K562 (cell line): ENCODE data around the gene ZFPM1. TPM values are rescaled to one million over a fixed set of nuclear protein-coding genes. Genes with fewer than 3 reads are reported as not detected.

Experiments used
- CHD1 ChIP-seq: fragments of 200-600 bp; sonication (generic); IDR thresholded peaks from one replicate; pipeline ENCODE4 v1.6.1; 2012; ENCODE audit warnings: mild to moderate bottlenecking, moderate library complexity, low read length, inconsistent platforms
- CREB1 ChIP-seq, 2 experiments: sonication (generic) in 1 of 2; formaldehyde crosslinking in 1 of 2; IDR thresholded peaks; 2 replicates each; pipeline versions ENCODE4 v1.6.1 to v1.8.0; 2012 to 2022; ENCODE audit warnings: inconsistent platforms in 1 of 2, mild to moderate bottlenecking in 1 of 2, missing genetic modification reagents in 1 of 2, moderate library complexity in 1 of 2
- ELF4 ChIP-seq: fragments of 450-650 bp; formaldehyde crosslinking; IDR thresholded peaks from 2 replicates; pipeline ENCODE4 v1.4.0; 2022; ENCODE audit warnings: missing genetic modification characterization
- FOXA1 ChIP-seq: fragments of 450-650 bp; IDR thresholded peaks from 2 replicates; pipeline ENCODE4 v1.6.1; 2016; ENCODE audit warnings: mild to moderate bottlenecking, borderline replicate concordance
- HDAC1 ChIP-seq, 2 experiments: fragments of 450-650 bp; IDR thresholded peaks; 2 replicates each; pipeline ENCODE4 v1.6.1; 2016 to 2017; ENCODE audit warnings: inconsistent platforms in 1 of 2, mild to moderate bottlenecking in 1 of 2, moderate library complexity in 1 of 2
- HNRNPLL ChIP-seq: fragments of 200-400 bp; formaldehyde crosslinking; IDR thresholded peaks from 2 replicates; pipeline ENCODE4 v1.6.1; 2017; ENCODE audit warnings: low read length, low read depth, mild to moderate bottlenecking; ENCODE audit not compliant: poor library complexity, severe bottlenecking
- ILK ChIP-seq: fragments of 450-650 bp; IDR thresholded peaks from 2 replicates; pipeline ENCODE4 v1.6.1; 2016; ENCODE audit warnings: missing genetic modification characterization, low read depth, mild to moderate bottlenecking, missing compliant biosample characterization, moderate library complexity, borderline replicate concordance
- JUN ChIP-seq, 2 experiments: sonication (generic) in 1 of 2; formaldehyde crosslinking in 1 of 2; IDR thresholded peaks; 2 replicates each; pipeline versions ENCODE4 v1.6.1 to v1.8.0; 2012 to 2022; ENCODE audit warnings: borderline replicate concordance in 2 of 2, mild to moderate bottlenecking in 2 of 2, improper control_type of control experiment in 1 of 2, low read depth in 1 of 2, low read length in 1 of 2, missing genetic modification reagents in 1 of 2
- JUNB ChIP-seq: fragments of 450-650 bp; formaldehyde crosslinking; conservative IDR thresholded peaks from 2 replicates; pipeline ENCODE4 v1.4.0; 2020; ENCODE audit warnings: mild to moderate bottlenecking
- MCM7 ChIP-seq, 2 experiments: fragments of 450-650 bp; IDR thresholded peaks; 2 replicates each; pipeline ENCODE4 v1.6.1; 2016 to 2018
- MYNN ChIP-seq, 2 experiments: sonication (generic); formaldehyde crosslinking in 1 of 2; IDR thresholded peaks; 2 replicates each; pipeline versions ENCODE4 v1.5.0 to v1.6.1; 2016 to 2020; ENCODE audit warnings: antibody characterized with exemption in 1 of 2, missing genetic modification reagents in 1 of 2
- NCOA4 ChIP-seq: fragments of 450-650 bp; IDR thresholded peaks from 2 replicates; pipeline ENCODE4 v1.6.1; 2018; ENCODE audit warnings: mild to moderate bottlenecking; ENCODE audit not compliant: partially characterized antibody
- NUFIP1 ChIP-seq: fragments of 450-650 bp; IDR thresholded peaks from 2 replicates; pipeline ENCODE4 v1.6.1; 2018; ENCODE audit not compliant: partially characterized antibody
- RBM25 ChIP-seq: fragments of 200-400 bp; formaldehyde crosslinking; IDR thresholded peaks from 2 replicates; pipeline ENCODE4 v1.6.1; 2018; ENCODE audit warnings: low read length, low read depth, moderate library complexity; ENCODE audit not compliant: severe bottlenecking
- RFX7 ChIP-seq: fragments of 250-450 bp; sonication (Bioruptor Pico); IDR thresholded peaks from 2 replicates; pipeline ENCODE4 v1.5.1; 2021; ENCODE audit warnings: mild to moderate bottlenecking
- ZBTB7A ChIP-seq: IDR thresholded peaks from 2 replicates; pipeline ENCODE4 v1.6.1; 2011; ENCODE audit warnings: low read depth, mild to moderate bottlenecking, low read length, moderate library complexity, borderline replicate concordance; ENCODE audit not compliant: control insufficient read depth
- ZNF133 ChIP-seq: fragments of 250-450 bp; sonication (Bioruptor Pico); IDR thresholded peaks from 2 replicates; pipeline ENCODE4 v1.4.0; 2020; ENCODE audit warnings: mild to moderate bottlenecking
- ZNF354B ChIP-seq: fragments of 250-450 bp; sonication (Bioruptor Pico); IDR thresholded peaks from 2 replicates; pipeline ENCODE4 v1.4.0; 2020
- polyA plus RNA-seq, 8 experiments: library from polyadenylated mRNA; depleted of rRNA in 4 of 8; stranded (reverse) in 5 of 8; unstranded in 3 of 8; fragments of >200 nt; fragmentation: Nextera tagmentation in 2 of 8; fragmentation: Illumina TruSeq in 1 of 8; extraction: Ambion mirVana in 2 of 8; extraction: Trizol in 1 of 8; gene quantifications; 2 replicates each; pipeline versions ENCODE4 v1.2.1 to v1.2.3, GENCODE V29; 2011 to 2014; ENCODE audit warnings: inconsistent platforms in 1 of 8, missing spikeins in 1 of 8
- total RNA-seq, 7 experiments: library from RNA; depleted of rRNA in 6 of 7; stranded (reverse); fragments of >200 nt in 6 of 7; fragmentation: Illumina TruSeq in 2 of 7; extraction: Trizol in 2 of 7; gene quantifications; 2 replicates each; pipeline versions ENCODE4 v1.2.1 to v1.2.3, GENCODE V29; 2011 to 2021; ENCODE audit warnings: low replicate concordance in 1 of 7
- TF ChIP-seq, protein P1 (sequence below): fragments of 250-450 bp; sonication (Bioruptor Pico); IDR thresholded peaks from 2 replicates; pipeline ENCODE4 v1.9.0; 2021; ENCODE audit warnings: mild to moderate bottlenecking, inconsistent platforms
- TF ChIP-seq, protein P2 (sequence below): fragments of 450-650 bp; IDR thresholded peaks from 2 replicates; pipeline ENCODE4 v1.6.1; 2016
- TF ChIP-seq, protein P3 (sequence below): fragments of 250-450 bp; sonication (Bioruptor Pico); IDR thresholded peaks from 2 replicates; pipeline ENCODE4 v1.5.1; 2021; ENCODE audit warnings: mild to moderate bottlenecking
- TF ChIP-seq, protein P4 (sequence below): sonication (generic); formaldehyde crosslinking; IDR thresholded peaks from 2 replicates; pipeline ENCODE4 v1.9.0; 2022; ENCODE audit warnings: mild to moderate bottlenecking, missing genetic modification reagents

Gene ZFPM1
- total and polyA plus RNA-seq, 9 of the 15 experiments (the other 6 are each of a cell fraction or from before 2014, with no cell fraction given): 0.03 to 35.9 (median 1.4) TPM

DNA sequence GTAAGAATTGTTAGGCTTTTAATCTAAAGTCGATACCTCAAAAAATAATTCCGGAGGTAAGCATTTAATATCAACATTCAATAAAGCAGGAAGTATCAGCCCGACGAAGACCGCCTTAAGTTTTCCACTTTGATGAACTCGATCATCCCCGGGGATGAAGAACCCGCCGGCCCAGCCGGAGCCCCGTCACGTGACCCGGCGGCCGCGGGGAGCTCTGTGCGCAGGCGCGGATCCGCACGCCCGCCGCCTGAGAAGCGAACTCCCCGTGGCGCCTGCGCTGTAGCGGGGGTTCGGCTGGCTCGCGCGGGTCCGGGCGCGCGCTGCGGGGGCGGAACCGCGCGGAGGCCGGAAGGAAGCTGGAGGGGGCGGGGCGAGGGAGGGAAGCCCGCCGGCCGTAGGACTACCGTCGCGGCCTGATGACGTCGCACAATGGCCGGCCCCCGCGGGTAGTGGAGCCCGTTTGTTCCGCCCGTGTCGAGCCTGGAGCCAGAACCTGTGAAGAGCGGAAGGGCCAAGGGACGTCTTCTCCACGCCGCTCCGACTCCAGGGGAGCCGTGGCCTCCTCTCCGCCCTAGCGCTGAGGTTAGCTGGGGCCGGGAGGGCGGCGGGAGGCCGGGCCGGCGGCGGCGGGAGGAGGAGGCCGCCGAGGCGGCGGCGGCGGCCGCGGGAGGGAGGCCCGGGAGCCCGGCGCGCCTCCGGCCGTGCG lies 117.1 kb downstream of the ZFPM1 start, which contains the start of gene ZC3H18 (continued):
- no peak for TF ChIP-seq MCM7 (IDR thresholded peaks at IDR 0.05)
- TF ChIP-seq HDAC1 (IDR thresholded peaks at IDR 0.05): no peak; a peak in 2 of 4 replicates
- TF ChIP-seq ILK (tag): no peak
- peak; percentile 14 for TF ChIP-seq RBM25
- TF ChIP-seq, protein P1, sequence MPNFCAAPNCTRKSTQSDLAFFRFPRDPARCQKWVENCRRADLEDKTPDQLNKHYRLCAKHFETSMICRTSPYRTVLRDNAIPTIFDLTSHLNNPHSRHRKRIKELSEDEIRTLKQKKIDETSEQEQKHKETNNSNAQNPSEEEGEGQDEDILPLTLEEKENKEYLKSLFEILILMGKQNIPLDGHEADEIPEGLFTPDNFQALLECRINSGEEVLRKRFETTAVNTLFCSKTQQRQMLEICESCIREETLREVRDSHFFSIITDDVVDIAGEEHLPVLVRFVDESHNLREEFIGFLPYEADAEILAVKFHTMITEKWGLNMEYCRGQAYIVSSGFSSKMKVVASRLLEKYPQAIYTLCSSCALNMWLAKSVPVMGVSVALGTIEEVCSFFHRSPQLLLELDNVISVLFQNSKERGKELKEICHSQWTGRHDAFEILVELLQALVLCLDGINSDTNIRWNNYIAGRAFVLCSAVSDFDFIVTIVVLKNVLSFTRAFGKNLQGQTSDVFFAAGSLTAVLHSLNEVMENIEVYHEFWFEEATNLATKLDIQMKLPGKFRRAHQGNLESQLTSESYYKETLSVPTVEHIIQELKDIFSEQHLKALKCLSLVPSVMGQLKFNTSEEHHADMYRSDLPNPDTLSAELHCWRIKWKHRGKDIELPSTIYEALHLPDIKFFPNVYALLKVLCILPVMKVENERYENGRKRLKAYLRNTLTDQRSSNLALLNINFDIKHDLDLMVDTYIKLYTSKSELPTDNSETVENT (CRISPR knock-in tag): no peak; the same call in 1 of the 2 replicates
- TF ChIP-seq HNRNPLL: no peak
- TF ChIP-seq NUFIP1: no peak
- no peak for TF ChIP-seq MYNN (IDR thresholded peaks at IDR 0.05)
- TF ChIP-seq MYNN (CRISPR knock-in tag; IDR thresholded peaks at IDR 0.05): no peak
- TF ChIP-seq, protein P2, sequence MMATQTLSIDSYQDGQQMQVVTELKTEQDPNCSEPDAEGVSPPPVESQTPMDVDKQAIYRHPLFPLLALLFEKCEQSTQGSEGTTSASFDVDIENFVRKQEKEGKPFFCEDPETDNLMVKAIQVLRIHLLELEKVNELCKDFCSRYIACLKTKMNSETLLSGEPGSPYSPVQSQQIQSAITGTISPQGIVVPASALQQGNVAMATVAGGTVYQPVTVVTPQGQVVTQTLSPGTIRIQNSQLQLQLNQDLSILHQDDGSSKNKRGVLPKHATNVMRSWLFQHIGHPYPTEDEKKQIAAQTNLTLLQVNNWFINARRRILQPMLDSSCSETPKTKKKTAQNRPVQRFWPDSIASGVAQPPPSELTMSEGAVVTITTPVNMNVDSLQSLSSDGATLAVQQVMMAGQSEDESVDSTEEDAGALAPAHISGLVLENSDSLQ: no peak
- TF ChIP-seq NCOA4: no peak
- no peak for TF ChIP-seq RFX7
- TF ChIP-seq FOXA1: no peak
- TF ChIP-seq, protein P3, sequence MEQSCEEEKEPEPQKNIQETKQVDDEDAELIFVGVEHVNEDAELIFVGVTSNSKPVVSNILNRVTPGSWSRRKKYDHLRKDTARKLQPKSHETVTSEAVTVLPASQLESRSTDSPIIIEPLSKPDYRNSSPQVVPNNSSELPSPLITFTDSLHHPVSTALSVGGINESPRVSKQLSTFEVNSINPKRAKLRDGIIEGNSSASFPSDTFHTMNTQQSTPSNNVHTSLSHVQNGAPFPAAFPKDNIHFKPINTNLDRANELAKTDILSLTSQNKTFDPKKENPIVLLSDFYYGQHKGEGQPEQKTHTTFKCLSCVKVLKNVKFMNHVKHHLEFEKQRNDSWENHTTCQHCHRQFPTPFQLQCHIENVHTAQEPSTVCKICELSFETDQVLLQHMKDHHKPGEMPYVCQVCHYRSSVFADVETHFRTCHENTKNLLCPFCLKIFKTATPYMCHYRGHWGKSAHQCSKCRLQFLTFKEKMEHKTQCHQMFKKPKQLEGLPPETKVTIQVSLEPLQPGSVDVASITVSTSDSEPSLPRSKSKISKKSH (CRISPR knock-in tag): no peak
- TF ChIP-seq JUNB (CRISPR knock-in tag): no peak
- peak; percentile 13; the same call in 1 of the 2 replicates for TF ChIP-seq ZBTB7A
- TF ChIP-seq CHD1: no peak
- TF ChIP-seq ZNF354B: no peak
- no peak for TF ChIP-seq JUN (IDR thresholded peaks at IDR 0.05; ENCODE audit: borderline replicate concordance, low read depth, low read length)
- TF ChIP-seq JUN (CRISPR knock-in tag; IDR thresholded peaks at IDR 0.05; ENCODE audit: borderline replicate concordance): no peak
- TF ChIP-seq CREB1 (IDR thresholded peaks at IDR 0.05): peak; percentile 97
- peak; percentile 99 for TF ChIP-seq CREB1 (CRISPR knock-in tag; IDR thresholded peaks at IDR 0.05)
- no peak for TF ChIP-seq ZNF133 (CRISPR knock-in tag)
- TF ChIP-seq, protein P4, sequence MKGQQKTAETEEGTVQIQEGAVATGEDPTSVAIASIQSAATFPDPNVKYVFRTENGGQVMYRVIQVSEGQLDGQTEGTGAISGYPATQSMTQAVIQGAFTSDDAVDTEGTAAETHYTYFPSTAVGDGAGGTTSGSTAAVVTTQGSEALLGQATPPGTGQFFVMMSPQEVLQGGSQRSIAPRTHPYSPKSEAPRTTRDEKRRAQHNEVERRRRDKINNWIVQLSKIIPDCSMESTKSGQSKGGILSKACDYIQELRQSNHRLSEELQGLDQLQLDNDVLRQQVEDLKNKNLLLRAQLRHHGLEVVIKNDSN (CRISPR knock-in tag): peak; percentile 94
- no peak for TF ChIP-seq ELF4 (CRISPR knock-in tag)
